Ectodermal cell (in vitro differentiated cells): Measurements from ENCODE around the gene RNF123.

Experiments used
- H3K27ac ChIP-seq: 2 replicates; pipeline ENCODE4 v1.7.0; 2013; ENCODE audit warnings: mild to moderate bottlenecking, low read depth, low read length; ENCODE audit not compliant: insufficient read depth, poor library complexity, severe bottlenecking
- H3K27me3 ChIP-seq: 2 replicates; pipeline ENCODE4 v1.7.0; 2013; ENCODE audit warnings: mild to moderate bottlenecking, low read length; ENCODE audit not compliant: insufficient read depth, control insufficient read depth, poor library complexity, severe bottlenecking
- H3K36me3 ChIP-seq: one replicate; pipeline ENCODE4 v1.7.0; 2013; ENCODE audit warnings: low read length; ENCODE audit not compliant: control insufficient read depth, insufficient read depth
- H3K4me1 ChIP-seq: one replicate; pipeline ENCODE4 v1.7.0; 2013; ENCODE audit warnings: low read length; ENCODE audit not compliant: control insufficient read depth, insufficient read depth
- H3K4me3 ChIP-seq: 2 replicates; pipeline ENCODE4 v1.7.0; 2013; ENCODE audit warnings: low read depth, low read length, control low read depth; ENCODE audit not compliant: insufficient read depth
- H3K9me3 ChIP-seq: 2 replicates; pipeline ENCODE4 v1.7.0; 2013; ENCODE audit warnings: mild to moderate bottlenecking, low read length, moderate library complexity; ENCODE audit not compliant: control insufficient read depth
- WGBS, 2 experiments: methylation state at CpG; one replicate each; pipeline ENCODE4 v1.1.7; 2013; ENCODE audit warnings: missing lambda C conversion rate in 2 of 2; 5-methylcytosine and 5-hydroxymethylcytosine counted together

RNF123 gene

DNA sequence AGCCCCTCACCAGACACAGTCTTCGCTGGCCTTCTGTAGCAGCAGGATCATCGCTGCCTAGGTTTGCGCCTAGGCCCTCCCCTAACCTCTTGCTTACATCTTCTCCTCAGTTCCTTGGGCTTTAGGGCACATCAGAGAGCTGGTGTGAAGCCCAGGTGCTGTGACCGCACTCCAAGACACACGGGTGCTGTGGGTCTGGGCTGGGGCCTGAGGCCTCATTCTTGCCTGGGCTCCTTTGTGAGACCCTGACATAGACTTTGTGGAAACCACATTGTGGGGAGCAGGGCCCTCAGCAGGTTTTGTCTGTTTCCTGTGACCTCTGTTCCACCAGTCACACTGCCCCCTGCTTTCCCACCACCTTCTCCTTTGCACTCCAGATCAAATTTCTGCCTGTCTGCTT lies 22.1 kb downstream of the RNF123 start:
- H3K4me1 ChIP-seq: no peaks in the 10 kb centered on the region
- H3K9me3 ChIP-seq: no peaks in the 10 kb centered on the region
- H3K27me3 ChIP-seq: no peaks in the 10 kb centered on the region
- H3K27ac ChIP-seq: no peak overlapping the region
- no peak overlapping the region for H3K4me3 ChIP-seq
- WGBS, 2 experiments: 91 to 94% methylated on average over 5 of the region's 5 CpGs
- H3K36me3 ChIP-seq: no peaks in the 10 kb centered on the region

DNA sequence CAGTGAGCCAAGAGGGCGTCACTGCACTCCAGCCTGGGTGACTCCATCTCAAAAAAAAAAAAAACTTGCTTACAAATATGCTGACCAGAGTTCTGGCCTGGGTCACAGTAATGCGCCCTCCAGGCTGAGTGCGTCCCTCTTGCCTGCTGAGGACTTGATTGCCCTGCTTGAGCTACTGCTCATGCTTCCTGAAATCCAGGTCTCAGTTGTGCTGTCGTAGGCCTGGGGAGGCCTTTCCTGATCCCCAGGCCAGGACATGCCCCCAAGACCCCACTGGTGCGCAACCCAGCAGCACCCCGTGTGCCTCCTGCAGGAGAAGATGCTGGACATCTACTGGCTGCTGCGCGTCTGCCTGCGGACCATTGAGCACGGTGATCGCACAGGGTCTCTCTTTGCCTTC lies 22.8 kb downstream of the RNF123 start:
- Histone ChIP-seq H3K36me3 (no peaks in the 10 kb centered on the region), H3K27me3 (no peaks in the 10 kb centered on the region), H3K4me3 (no peak overlapping the region), H3K4me1 (no peaks in the 10 kb centered on the region), H3K27ac (no peak overlapping the region), H3K9me3 (no peaks in the 10 kb centered on the region)
- WGBS, 2 experiments: 95 to 96% methylated on average over 11 of the region's 11 CpGs

DNA sequence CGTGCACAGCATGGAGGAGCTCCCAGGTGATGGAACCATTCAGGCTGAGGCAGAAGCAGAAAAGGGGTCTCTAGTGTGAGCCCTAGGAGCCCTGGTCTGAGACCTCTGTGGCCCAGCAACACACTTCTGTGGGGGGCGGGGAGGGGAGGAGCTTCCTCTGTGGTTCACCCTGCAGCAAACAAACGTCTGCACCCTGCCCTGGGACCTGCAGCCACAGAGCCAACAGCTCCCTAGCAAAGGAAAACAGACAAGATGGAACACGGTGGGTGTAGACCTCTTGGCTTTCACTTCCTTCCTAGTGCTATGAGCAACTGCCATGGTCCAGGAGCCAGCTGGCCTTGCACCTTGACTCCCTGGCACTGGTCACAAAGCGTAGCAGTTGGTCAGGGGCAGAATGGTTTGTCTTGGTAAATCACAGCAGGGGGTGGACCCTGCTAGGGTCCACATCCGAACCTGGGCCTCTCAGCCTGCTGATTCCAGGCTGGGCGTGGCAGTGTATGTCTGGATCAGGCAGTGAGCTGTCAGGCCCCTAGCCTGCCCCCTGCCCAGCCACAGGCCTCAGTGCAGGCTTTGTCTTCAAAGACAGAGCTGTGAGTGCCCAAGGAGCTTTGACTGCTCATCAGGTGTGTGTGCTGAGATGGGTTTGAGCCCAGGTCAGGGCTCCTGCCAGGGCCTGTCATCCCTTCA lies 23.4 kb downstream of the RNF123 start:
- no peaks in the 10 kb centered on the region for H3K36me3 ChIP-seq
- WGBS, 2 experiments: 80 to 83% methylated on average over 7 of the region's 7 CpGs

DNA sequence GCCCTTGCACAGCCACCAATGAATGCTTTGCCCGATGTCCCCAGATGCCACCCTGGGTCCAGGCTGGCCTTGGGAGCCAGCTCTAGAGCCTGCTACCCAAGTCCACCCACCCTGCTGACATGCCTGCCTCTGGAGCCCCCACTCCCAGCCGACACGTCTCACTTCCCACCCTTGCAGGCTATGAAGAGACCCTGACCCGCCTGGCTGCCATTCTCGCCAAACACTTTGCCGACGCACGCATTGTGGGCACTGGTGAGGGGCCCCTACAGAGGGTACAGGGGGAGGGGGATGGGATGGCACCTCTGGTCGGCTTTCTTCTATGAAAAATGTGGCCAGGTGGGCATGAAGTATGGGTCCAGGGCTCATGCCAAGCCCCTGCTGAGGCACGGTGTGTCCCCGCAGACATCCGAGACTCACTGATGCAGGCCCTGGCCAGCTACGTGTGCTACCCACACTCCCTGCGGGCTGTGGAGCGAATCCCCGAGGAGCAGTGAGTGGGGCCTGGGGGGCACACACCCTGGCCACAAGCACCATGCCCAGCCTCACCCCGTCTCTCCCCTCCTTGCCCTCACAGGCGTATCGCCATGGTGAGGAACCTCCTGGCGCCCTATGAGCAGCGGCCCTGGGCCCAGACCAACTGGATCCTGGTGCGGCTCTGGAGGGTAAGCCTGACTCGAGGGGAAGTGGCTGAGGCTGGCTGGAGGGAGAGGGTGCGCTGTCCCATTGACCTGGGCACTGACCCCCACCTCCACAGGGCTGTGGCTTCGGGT lies 24.2 kb downstream of the RNF123 start:
- Histone ChIP-seq H3K9me3 (no peaks in the 10 kb centered on the region), H3K4me1 (no peaks in the 10 kb centered on the region), H3K27ac (no peak overlapping the region), H3K4me3 (no peak overlapping the region), H3K27me3 (no peaks in the 10 kb centered on the region), H3K36me3 (no peaks in the 10 kb centered on the region)
- 96% methylated on average over 25 of the region's 25 CpGs for WGBS, 2 experiments

More for the DNA sequence above, 23.4 kb downstream of the RNF123 start:
- no peaks in the 10 kb centered on the region for H3K4me1 ChIP-seq
- H3K27ac ChIP-seq: no peak overlapping the region
- H3K27me3 ChIP-seq: no peaks in the 10 kb centered on the region
- no peaks in the 10 kb centered on the region for H3K9me3 ChIP-seq
- no peak overlapping the region for H3K4me3 ChIP-seq

DNA sequence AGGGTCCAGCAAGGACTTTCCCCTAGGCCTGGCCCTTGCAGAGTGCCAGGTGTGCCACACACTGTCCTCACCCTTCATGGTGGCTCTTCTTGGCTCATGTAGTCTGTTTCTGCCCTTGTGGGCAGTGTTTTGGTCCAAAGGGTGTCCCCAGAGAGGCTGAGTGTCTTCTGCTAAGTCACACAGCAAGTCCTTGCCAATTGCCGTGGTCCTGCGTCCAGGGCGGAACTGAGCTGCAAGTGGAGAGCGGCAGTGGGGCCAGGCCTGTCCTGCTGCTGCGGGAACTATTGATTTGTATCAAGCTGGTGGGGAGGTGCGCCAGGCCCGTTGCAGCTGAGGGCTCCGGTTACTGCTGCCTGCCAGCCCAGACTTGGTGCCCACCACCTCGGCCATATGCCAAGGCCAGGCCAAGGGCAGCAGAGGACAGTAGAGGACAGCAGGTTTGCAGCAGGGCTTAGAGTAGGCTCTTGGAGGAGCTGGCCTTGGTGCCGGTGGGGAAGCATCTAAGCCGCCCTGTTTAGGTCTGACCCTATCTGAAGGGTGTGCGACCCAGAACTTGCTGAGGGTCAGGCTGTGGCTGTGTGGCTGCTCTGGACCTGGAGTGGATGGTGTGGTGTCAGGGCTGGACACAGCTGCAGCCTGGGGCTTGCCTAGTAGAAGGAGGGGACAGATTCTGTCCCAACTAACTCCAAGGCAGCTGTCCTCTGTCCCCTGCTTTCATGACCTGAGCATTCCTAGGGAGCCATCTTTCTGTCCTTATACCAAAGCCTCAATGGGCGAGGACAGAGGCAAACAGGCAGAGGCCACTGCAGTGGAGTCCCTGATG lies 25.6 kb downstream of the RNF123 start:
- Histone ChIP-seq H3K4me1 (no peaks in the 10 kb centered on the region), H3K4me3 (no peak overlapping the region), H3K9me3 (no peaks in the 10 kb centered on the region), H3K27me3 (no peaks in the 10 kb centered on the region), H3K27ac (no peak overlapping the region), H3K36me3 (no peaks in the 10 kb centered on the region)
- WGBS, 2 experiments: 91 to 92% methylated on average over 13 of the region's 13 CpGs

DNA sequence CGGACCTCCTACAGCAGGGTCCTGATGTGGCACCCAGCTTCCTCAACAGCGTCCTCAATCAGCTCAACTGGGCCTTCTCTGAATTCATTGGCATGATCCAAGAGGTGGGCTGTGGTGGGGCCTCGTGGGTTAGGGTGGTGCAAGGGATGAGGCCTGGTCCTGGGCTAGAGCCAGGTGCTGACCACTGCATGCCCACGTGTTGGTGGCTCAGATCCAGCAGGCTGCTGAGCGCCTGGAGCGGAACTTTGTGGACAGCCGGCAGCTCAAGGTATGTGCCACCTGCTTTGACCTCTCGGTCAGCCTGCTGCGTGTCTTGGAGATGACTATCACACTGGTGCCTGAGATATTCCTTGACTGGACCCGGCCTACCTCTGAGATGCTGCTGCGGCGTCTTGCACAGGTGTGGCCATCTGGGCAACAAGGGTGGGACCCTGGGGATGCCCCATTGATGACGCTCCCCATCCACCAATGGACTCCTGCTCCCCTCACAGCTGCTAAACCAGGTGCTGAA lies 26.3 kb downstream of the RNF123 start:
- no peak overlapping the region for H3K4me3 ChIP-seq
- no peaks in the 10 kb centered on the region for H3K27me3 ChIP-seq
- no peaks in the 10 kb centered on the region for H3K36me3 ChIP-seq
- no peaks in the 10 kb centered on the region for H3K4me1 ChIP-seq
- no peaks in the 10 kb centered on the region for H3K9me3 ChIP-seq
- H3K27ac ChIP-seq: no peak overlapping the region
- 94 to 95% methylated on average over 13 of the region's 13 CpGs for WGBS, 2 experiments

DNA sequence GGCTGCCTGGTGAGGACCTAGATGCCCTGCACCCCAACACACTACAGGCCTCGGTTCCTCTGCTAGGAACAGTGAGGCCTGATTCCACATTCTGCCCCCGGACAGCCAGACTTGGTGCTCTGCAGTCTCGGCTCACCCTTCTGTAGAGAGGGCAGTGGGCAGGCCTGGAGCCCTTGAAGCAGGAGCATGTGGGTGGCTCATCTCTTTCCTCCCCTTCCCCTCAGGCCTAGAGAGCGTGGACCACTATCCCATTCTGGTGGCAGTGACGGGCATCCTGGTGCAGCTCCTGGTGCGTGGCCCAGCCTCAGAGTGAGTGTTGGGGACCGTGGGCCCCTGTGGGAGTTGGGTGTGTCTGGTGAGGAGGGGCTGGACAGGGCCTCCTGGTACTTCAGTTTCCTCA lies 26.8 kb downstream of the RNF123 start:
- 94 to 95% methylated on average over 7 of the region's 7 CpGs for WGBS, 2 experiments
- Histone ChIP-seq H3K27ac (no peak overlapping the region), H3K9me3 (no peaks in the 10 kb centered on the region)

DNA sequence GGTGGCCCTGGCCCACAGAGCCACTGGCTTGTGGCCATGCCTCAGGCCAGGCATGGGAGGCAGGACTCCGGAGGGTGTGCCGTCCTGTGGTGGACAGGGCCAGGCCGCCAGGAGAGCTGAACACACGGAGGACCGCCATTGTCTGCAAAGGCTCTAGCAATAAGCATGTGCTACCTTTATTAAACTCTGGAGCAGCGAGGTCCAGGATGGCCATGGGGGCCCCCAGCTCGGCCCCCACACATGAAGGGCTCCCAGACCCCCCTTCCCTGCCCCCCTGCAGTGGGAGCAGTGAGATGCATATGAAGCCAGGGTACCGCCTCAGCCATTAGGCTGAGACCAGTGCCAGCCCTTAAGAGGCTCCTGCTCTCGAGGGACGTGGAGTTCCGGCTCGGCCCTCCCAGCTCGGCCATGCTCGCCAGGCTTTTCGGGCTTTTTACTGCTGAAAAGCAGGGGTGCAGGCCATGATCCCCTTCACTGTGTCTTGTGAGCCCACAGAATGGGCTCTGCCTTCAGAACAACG lies 27.4 kb downstream of the RNF123 start:
- WGBS, 2 experiments: 92% methylated on average over 16 of the region's 16 CpGs
- H3K36me3 ChIP-seq: no peaks in the 10 kb centered on the region

More for the DNA sequence above, 26.8 kb downstream of the RNF123 start:
- Histone ChIP-seq H3K4me3 (no peak overlapping the region), H3K36me3 (no peaks in the 10 kb centered on the region), H3K4me1 (no peaks in the 10 kb centered on the region), H3K27me3 (no peaks in the 10 kb centered on the region)

DNA sequence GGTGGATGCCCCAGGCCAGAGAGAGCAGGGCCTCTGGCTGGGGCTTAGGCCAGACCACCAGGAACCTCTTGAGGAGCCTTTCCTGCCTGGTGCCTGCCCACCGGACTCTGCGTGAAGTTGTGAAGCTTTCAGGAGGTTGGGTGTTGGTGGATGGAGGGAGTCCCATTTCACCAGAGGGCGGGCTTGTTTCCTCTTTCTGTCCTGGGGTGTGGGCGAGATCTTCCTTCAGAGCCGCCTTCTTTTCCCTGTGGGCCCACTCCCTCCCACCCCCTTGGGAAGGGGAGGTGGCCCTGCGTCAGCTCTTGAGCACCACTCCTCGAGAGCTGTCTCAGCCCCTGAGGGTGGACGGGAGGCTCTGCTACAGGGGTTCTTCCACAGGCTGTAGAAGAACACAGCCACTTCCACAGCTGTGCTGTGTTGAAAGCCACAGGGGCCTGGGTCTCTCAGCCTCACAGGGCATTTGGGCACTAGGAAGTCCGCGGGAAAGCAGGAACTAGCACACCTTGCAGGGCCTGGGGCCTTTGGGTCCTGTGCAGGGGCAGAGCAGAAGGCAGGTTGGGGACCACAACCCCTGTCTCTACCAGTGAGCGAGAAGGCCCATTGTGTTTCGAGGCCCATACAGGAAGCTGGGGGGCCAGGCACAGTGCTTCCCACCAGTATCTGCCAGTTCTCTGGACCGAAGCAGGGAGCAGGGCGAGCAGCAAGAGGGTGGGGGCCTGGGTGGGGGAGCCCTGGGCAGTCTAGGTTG lies 28.0 kb downstream of the RNF123 start:
- Histone ChIP-seq H3K9me3 (no peaks in the 10 kb centered on the region), H3K27me3 (no peaks in the 10 kb centered on the region), H3K4me3 (no peak overlapping the region), H3K36me3 (no peaks in the 10 kb centered on the region), H3K27ac (no peak overlapping the region), H3K4me1 (no peaks in the 10 kb centered on the region)
- 94% methylated on average over 14 of the region's 14 CpGs for WGBS, 2 experiments

More for the DNA sequence above, 27.4 kb downstream of the RNF123 start:
- Histone ChIP-seq H3K4me1 (no peaks in the 10 kb centered on the region), H3K27me3 (no peaks in the 10 kb centered on the region), H3K9me3 (no peaks in the 10 kb centered on the region), H3K27ac (no peak overlapping the region), H3K4me3 (no peak overlapping the region)
